ENCODE measurements around the gene NDUFB6.
A peak's percentile ranks its signal among the peaks of the same experiment; 100 is the strongest.

The NDUFB6 gene

DNA sequence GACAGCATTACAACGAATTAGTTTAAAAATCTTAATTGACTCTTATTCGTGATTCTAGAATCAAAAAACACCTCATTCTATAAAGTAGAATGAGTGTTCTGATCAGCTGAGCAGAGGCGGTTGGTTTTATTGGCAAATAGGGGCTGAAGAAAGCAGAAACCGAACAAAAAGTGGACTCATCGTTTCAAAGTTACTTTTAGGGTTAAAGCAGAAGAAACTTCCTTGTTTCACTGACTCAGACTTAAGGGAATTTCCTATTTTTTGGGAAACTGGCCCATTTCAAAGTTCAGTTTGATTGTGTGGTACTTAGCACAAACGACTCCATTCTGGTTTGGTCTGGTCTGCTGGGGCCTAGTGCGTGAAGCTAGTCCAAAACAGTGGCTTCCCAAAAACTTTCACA lies 862 bp upstream of the NDUFB6 start:
- Histone ChIP-seq H3K27me3 (ENCODE audit: insufficient read depth, poor library complexity, severe bottlenecking) (no peaks in the 10 kb centered on the region), H3K27ac (replicated peaks) (no peak overlapping the region; the same call in 1 of the 2 replicates), H3K4me3 (replicated peaks; ENCODE audit: insufficient read depth, low read length) (no peak overlapping the region)
- DNase-seq (ENCODE audit: low read depth in 1 of 2, low spot score in 1 of 2) = no peak
- no peak for TF ChIP-seq SPI1 (IDR thresholded peaks at IDR 0.05; ENCODE audit: borderline replicate concordance, low read depth)
- no peak for TF ChIP-seq GABPA (IDR thresholded peaks at IDR 0.05; ENCODE audit: low read depth)
- TF ChIP-seq POLR2AphosphoS5 (IDR thresholded peaks at IDR 0.05; ENCODE audit: low read depth) = no peak
- TF ChIP-seq, protein P1, sequence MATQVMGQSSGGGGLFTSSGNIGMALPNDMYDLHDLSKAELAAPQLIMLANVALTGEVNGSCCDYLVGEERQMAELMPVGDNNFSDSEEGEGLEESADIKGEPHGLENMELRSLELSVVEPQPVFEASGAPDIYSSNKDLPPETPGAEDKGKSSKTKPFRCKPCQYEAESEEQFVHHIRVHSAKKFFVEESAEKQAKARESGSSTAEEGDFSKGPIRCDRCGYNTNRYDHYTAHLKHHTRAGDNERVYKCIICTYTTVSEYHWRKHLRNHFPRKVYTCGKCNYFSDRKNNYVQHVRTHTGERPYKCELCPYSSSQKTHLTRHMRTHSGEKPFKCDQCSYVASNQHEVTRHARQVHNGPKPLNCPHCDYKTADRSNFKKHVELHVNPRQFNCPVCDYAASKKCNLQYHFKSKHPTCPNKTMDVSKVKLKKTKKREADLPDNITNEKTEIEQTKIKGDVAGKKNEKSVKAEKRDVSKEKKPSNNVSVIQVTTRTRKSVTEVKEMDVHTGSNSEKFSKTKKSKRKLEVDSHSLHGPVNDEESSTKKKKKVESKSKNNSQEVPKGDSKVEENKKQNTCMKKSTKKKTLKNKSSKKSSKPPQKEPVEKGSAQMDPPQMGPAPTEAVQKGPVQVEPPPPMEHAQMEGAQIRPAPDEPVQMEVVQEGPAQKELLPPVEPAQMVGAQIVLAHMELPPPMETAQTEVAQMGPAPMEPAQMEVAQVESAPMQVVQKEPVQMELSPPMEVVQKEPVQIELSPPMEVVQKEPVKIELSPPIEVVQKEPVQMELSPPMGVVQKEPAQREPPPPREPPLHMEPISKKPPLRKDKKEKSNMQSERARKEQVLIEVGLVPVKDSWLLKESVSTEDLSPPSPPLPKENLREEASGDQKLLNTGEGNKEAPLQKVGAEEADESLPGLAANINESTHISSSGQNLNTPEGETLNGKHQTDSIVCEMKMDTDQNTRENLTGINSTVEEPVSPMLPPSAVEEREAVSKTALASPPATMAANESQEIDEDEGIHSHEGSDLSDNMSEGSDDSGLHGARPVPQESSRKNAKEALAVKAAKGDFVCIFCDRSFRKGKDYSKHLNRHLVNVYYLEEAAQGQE (IDR thresholded peaks at IDR 0.05; ENCODE audit: insufficient replicate concordance, low read depth) = no peak
- TF ChIP-seq, protein P2, sequence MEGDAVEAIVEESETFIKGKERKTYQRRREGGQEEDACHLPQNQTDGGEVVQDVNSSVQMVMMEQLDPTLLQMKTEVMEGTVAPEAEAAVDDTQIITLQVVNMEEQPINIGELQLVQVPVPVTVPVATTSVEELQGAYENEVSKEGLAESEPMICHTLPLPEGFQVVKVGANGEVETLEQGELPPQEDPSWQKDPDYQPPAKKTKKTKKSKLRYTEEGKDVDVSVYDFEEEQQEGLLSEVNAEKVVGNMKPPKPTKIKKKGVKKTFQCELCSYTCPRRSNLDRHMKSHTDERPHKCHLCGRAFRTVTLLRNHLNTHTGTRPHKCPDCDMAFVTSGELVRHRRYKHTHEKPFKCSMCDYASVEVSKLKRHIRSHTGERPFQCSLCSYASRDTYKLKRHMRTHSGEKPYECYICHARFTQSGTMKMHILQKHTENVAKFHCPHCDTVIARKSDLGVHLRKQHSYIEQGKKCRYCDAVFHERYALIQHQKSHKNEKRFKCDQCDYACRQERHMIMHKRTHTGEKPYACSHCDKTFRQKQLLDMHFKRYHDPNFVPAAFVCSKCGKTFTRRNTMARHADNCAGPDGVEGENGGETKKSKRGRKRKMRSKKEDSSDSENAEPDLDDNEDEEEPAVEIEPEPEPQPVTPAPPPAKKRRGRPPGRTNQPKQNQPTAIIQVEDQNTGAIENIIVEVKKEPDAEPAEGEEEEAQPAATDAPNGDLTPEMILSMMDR (IDR thresholded peaks at IDR 0.05; ENCODE audit: insufficient read depth, low read length) = no peak

DNA sequence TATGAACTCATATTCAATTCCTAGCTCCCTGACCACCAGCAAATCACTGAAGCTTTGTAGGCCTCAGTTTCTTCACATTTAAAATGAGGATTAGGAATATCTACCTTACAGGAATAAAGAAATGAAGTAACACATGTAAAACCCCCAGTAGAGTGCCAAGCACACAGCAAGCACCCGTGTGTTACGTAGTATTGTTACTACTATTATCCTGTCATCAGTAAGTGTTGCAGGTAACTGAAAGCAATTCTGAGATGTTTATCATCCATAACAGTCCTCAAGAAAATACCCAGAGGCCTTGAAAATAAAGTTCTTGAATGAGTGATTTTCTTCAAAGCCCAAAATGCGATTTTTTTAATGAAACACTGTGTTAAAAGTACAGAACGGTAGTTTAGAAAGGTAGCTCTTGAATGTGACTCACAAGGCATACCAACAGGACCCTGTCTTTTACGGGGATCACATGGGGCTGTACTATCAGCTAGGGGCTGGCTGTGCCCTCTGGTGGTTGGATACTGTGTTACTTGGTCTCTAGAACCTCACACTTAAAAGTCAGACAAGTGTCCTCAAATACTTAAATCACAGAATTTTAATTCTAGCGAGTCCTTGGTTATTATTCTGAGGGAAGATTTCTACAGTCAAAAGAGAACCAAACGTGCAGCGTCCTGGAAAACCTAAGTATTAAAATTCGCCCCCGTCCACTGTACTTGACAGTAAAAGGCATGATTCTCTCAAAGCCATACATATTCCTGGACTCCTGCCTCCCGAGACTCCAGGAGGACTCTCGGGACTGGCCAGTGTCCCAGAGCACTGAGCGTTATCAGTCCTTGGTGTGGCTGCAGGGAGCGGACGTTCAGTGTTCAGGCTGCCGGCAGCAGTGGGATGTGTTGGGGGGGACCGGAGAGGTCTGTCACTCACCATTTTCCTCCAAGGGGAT lies 725 bp downstream of the NDUFB6 start:
- TF ChIP-seq GABPA (IDR thresholded peaks at IDR 0.05; ENCODE audit: low read depth) = no peak
- no peak for TF ChIP-seq SPI1 (IDR thresholded peaks at IDR 0.05; ENCODE audit: borderline replicate concordance, low read depth)
- TF ChIP-seq POLR2AphosphoS5 (IDR thresholded peaks at IDR 0.05; ENCODE audit: low read depth) = no peak
- TF ChIP-seq, protein P1 (IDR thresholded peaks at IDR 0.05; ENCODE audit: insufficient replicate concordance, low read depth) = no peak
- TF ChIP-seq, protein P2 (IDR thresholded peaks at IDR 0.05; ENCODE audit: insufficient read depth, low read length) = peak; percentile 63
- DNase-seq (ENCODE audit: low read depth in 1 of 2, low spot score in 1 of 2) = peak; percentile 66 to 84
- Histone ChIP-seq H3K4me3 (replicated peaks; ENCODE audit: insufficient read depth, low read length) (peak overlapping the region; percentile 99), H3K27me3 (ENCODE audit: insufficient read depth, poor library complexity, severe bottlenecking) (no peaks in the 10 kb centered on the region), H3K27ac (replicated peaks) (peak overlapping the region; percentile 68)

DNA sequence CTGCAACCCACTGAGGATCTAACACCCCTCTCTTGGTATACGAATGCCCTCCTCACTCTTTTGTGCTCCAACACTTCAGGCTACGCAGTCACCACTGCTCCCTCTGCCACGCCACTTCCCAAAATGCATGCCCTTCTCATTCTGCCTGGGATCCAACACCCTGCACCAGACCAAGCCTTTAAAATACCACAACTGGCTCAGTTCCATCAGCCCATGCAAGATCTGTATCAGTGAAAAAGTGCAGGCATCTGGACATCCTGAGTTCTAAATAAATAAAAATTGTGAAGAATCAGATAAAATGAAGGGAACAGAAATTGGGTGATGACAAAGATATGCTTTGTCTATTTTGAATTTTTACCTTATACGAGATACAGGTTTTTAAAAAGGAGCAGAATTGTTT lies 2.7 kb downstream of the NDUFB6 start:
- Histone ChIP-seq H3K4me3 (replicated peaks; ENCODE audit: insufficient read depth, low read length) (no peak overlapping the region), H3K27me3 (ENCODE audit: insufficient read depth, poor library complexity, severe bottlenecking) (no peaks in the 10 kb centered on the region), H3K27ac (replicated peaks) (no peak overlapping the region)
- TF ChIP-seq SPI1 (IDR thresholded peaks at IDR 0.05; ENCODE audit: borderline replicate concordance, low read depth) (no peak), POLR2AphosphoS5 (IDR thresholded peaks at IDR 0.05; ENCODE audit: low read depth) (no peak), GABPA (IDR thresholded peaks at IDR 0.05; ENCODE audit: low read depth) (no peak)
- TF ChIP-seq, protein P2 (IDR thresholded peaks at IDR 0.05; ENCODE audit: insufficient read depth, low read length) = no peak
- TF ChIP-seq, protein P1 (IDR thresholded peaks at IDR 0.05; ENCODE audit: insufficient replicate concordance, low read depth) = no peak
- DNase-seq (ENCODE audit: low read depth in 1 of 2, low spot score in 1 of 2) = no peak

Measured in HL-60 (cell line).